ENCODE data around the gene ZBTB7B.

ZBTB7B gene

GRCh38 chr1:155002464-155003226, at the start of gene ZBTB7B:
Gene ZBTB7B (plus strand): TSS chr1:155002802. CDS start chr1:155014661, 11,859 bp downstream.
- DNase-seq, result no peak

- no peak for DNase-seq
Measured at GRCh38 chr1:154953611-154954038, 49.0 kb upstream of the ZBTB7B start.

GRCh38 chr1:154954541-154954940, 48.1 kb upstream of the ZBTB7B start:
- no peak for DNase-seq

- peak; percentile 24 to 59 for DNase-seq
Measured at GRCh38 chr1:154955039-154955717, 47.4 kb upstream of the ZBTB7B start.

GRCh38 chr1:154955718-154956543, 46.7 kb upstream of the ZBTB7B start, which contains the start of gene PBXIP1:
Gene PBXIP1 (minus strand): TSS chr1:154956099. CDS start chr1:154953721, 2,378 bp downstream.
- peak; percentile 86 to 88 for DNase-seq

GRCh38 chr1:154956544-154956941, 46.1 kb upstream of the ZBTB7B start:
- peak; percentile 15 to 43 for DNase-seq

GRCh38 chr1:154957091-154957657, 45.4 kb upstream of the ZBTB7B start:
- DNase-seq, result no peak

- DNase-seq, result no peak
Measured at GRCh38 chr1:154958036-154958435, 44.6 kb upstream of the ZBTB7B start.

- DNase-seq, result no peak
Measured at GRCh38 chr1:154958681-154959425, 43.7 kb upstream of the ZBTB7B start.

GRCh38 chr1:154959426-154959780, 43.2 kb upstream of the ZBTB7B start:
- no peak for DNase-seq

GRCh38 chr1:154960446-154961136, 42.0 kb upstream of the ZBTB7B start:
- DNase-seq, result no peak

GRCh38 chr1:154961207-154962155, 41.1 kb upstream of the ZBTB7B start, which contains the start of gene PYGO2:
Gene PYGO2 (minus strand): TSS chr1:154961782. CDS start chr1:154961576, 206 bp downstream.
- peak; percentile 71 to 74 for DNase-seq

GRCh38 chr1:154962156-154962749, 40.3 kb upstream of the ZBTB7B start:
- no peak for DNase-seq

GRCh38 chr1:154962795-154963330, 39.7 kb upstream of the ZBTB7B start:
- DNase-seq, result no peak

GRCh38 chr1:154963643-154964042, 39.0 kb upstream of the ZBTB7B start:
- no peak for DNase-seq

GRCh38 chr1:154964359-154964758, 38.2 kb upstream of the ZBTB7B start:
- DNase-seq, result no peak

GRCh38 chr1:154966111-154966510, 36.5 kb upstream of the ZBTB7B start:
- no peak for DNase-seq

- no peak for DNase-seq
Measured at GRCh38 chr1:154967331-154967950, 35.2 kb upstream of the ZBTB7B start.

GRCh38 chr1:154968731-154969130, 33.9 kb upstream of the ZBTB7B start:
- DNase-seq, result no peak
